DOHH2 (cell line): Measurements from ENCODE around the gene ELOVL6.
A peak's percentile ranks its signal among the peaks of the same experiment; 100 is the strongest.

Source experiments
- H3F3A ChIP-seq: fragments of 200-600 bp; sonication (generic), shearing (Covaris generic); 2 replicates; pipeline ENCODE4 v1.6.0; 2016; ENCODE audit warnings: antibody characterized with exemption, mild to moderate bottlenecking; ENCODE audit not compliant: control insufficient read depth, insufficient read depth
- H3K27ac ChIP-seq: fragments of 200-600 bp; sonication (generic); 2 replicates; pipeline ENCODE4 v1.5.1; 2014; ENCODE audit warnings: low read depth, mild to moderate bottlenecking, low read length, moderate library complexity
- H3K27me3 ChIP-seq: fragments of 200-600 bp; sonication (generic); 2 replicates; pipeline ENCODE4 v1.6.1; 2014; ENCODE audit warnings: mild to moderate bottlenecking, low read length, mixed read lengths; ENCODE audit not compliant: control insufficient read depth
- H3K36me3 ChIP-seq: fragments of 200-600 bp; sonication (generic); 2 replicates; pipeline ENCODE4 v1.6.1; 2014; ENCODE audit warnings: mild to moderate bottlenecking, low read length, moderate library complexity, mixed read lengths; ENCODE audit not compliant: control insufficient read depth
- H3K4me1 ChIP-seq: fragments of 200-600 bp; sonication (generic); 2 replicates; pipeline ENCODE4 v1.6.1; 2014; ENCODE audit warnings: mild to moderate bottlenecking, low read length, mixed read lengths; ENCODE audit not compliant: control insufficient read depth
- H3K4me2 ChIP-seq: fragments of 200-600 bp; sonication (generic); 2 replicates; pipeline ENCODE4 v1.6.0; 2014; ENCODE audit warnings: mild to moderate bottlenecking, low read length, moderate library complexity
- H3K4me3 ChIP-seq: fragments of 200-600 bp; sonication (generic); 2 replicates; pipeline ENCODE4 v1.5.1; 2014; ENCODE audit warnings: mild to moderate bottlenecking, low read length, mixed read lengths
- H3K79me2 ChIP-seq: fragments of 200-600 bp; sonication (generic); 2 replicates; pipeline ENCODE4 v1.6.1; 2014; ENCODE audit warnings: mild to moderate bottlenecking, low read length, mixed read lengths; ENCODE audit not compliant: control insufficient read depth
- H3K9me2 ChIP-seq: fragments of 200-600 bp; sonication (generic); replicated peaks from 2 replicates; pipeline ENCODE4 v1.6.1; 2014; ENCODE audit warnings: mild to moderate bottlenecking, low read length, mixed read lengths; ENCODE audit not compliant: control insufficient read depth
- H3K9me3 ChIP-seq: fragments of 200-600 bp; sonication (generic); 2 replicates; pipeline ENCODE4 v1.6.1; 2014; ENCODE audit warnings: antibody characterized with exemption, low read length, mixed read lengths; ENCODE audit not compliant: control insufficient read depth, insufficient read depth
- H4K20me1 ChIP-seq: fragments of 200-600 bp; sonication (generic); 2 replicates; pipeline ENCODE4 v1.6.0; 2014; ENCODE audit warnings: low read depth, mild to moderate bottlenecking, antibody characterized with exemption, low read length, moderate library complexity; ENCODE audit not compliant: control insufficient read depth, insufficient read depth
- CTCF ChIP-seq: fragments of 200-600 bp; sonication (generic); IDR thresholded peaks from one replicate; pipeline ENCODE4 v1.5.1; 2014; ENCODE audit warnings: antibody characterized with exemption, mild to moderate bottlenecking, low read depth, low read length; ENCODE audit not compliant: poor library complexity, severe bottlenecking
- EZH2phosphoT487 ChIP-seq: fragments of 200-600 bp; sonication (generic); IDR thresholded peaks from 2 replicates; pipeline ENCODE4 v1.6.1; 2017; ENCODE audit warnings: borderline replicate concordance, mild to moderate bottlenecking, antibody characterized with exemption, low read length, moderate library complexity, mixed read lengths

The ELOVL6 gene

GRCh38 chr4:110198435-110199416 lies at the start of gene ELOVL6:
ELOVL6 (minus strand) TSS chr4:110198615; CDS start chr4:110198335, 280 bp downstream.
- peaks cover 9% of the 10 kb centered on the region; the same call in 1 of the 2 replicates for H3F3A ChIP-seq
- peaks cover 34% of the 10 kb centered on the region for H3K4me1 ChIP-seq
- peak within 1 kb of the TSS; percentile 83 for H3K4me2 ChIP-seq
- H3K9me2 ChIP-seq: no peaks in the 10 kb centered on the region
- peaks cover 44% of the 10 kb centered on the region for H3K79me2 ChIP-seq
- H3K27me3 ChIP-seq: no peaks in the 10 kb centered on the region
- peak within 1 kb of the TSS; percentile 86 for H3K4me3 ChIP-seq
- peaks cover 17% of the 10 kb centered on the region; the same call in 1 of the 2 replicates for H3K36me3 ChIP-seq
- H4K20me1 ChIP-seq: no peaks in the 10 kb centered on the region
- no peak for TF ChIP-seq CTCF
- TF ChIP-seq EZH2phosphoT487: no peak
- H3K9me3 ChIP-seq: no peaks in the 10 kb centered on the region
- peak within 1 kb of the TSS; percentile 84 for H3K27ac ChIP-seq

- no peak overlapping the region for H3K27ac ChIP-seq
- TF ChIP-seq CTCF: no peak
- no peak for TF ChIP-seq EZH2phosphoT487
Measured at GRCh38 chr4:110248100-110248499, 49.7 kb upstream of the ELOVL6 start.

GRCh38 chr4:110247591-110247990 lies 49.2 kb upstream of the ELOVL6 start:
- Histone ChIP-seq H3K79me2 (no peaks in the 10 kb centered on the region), H3K4me3 (no peak overlapping the region), H4K20me1 (no peaks in the 10 kb centered on the region), H3K4me2 (no peak overlapping the region), H3F3A (no peaks in the 10 kb centered on the region), H3K27me3 (no peaks in the 10 kb centered on the region; the same call in 1 of the 2 replicates), H3K27ac (no peak overlapping the region), H3K36me3 (no peaks in the 10 kb centered on the region), H3K9me2 (no peaks in the 10 kb centered on the region), H3K4me1 (no peaks in the 10 kb centered on the region), H3K9me3 (no peaks in the 10 kb centered on the region)
- TF ChIP-seq CTCF (no peak), EZH2phosphoT487 (no peak)

More at GRCh38 chr4:110248100-110248499, 49.7 kb upstream of the ELOVL6 start:
- Histone ChIP-seq H3K27me3 (no peaks in the 10 kb centered on the region; the same call in 1 of the 2 replicates), H3K36me3 (no peaks in the 10 kb centered on the region), H3K4me2 (no peak overlapping the region), H3K9me2 (no peaks in the 10 kb centered on the region), H3K4me3 (no peak overlapping the region), H4K20me1 (no peaks in the 10 kb centered on the region), H3F3A (no peaks in the 10 kb centered on the region), H3K9me3 (no peaks in the 10 kb centered on the region), H3K79me2 (no peaks in the 10 kb centered on the region), H3K4me1 (no peaks in the 10 kb centered on the region)
